GM12878 (cell line): ENCODE data around the gene ZNF691. TPM values are rescaled to one million over a fixed set of nuclear protein-coding genes. Genes with fewer than 3 reads are reported as not detected.
"Not testable (repeated sequence)": the region's sequence is repeated elsewhere in the genome, so short reads cannot be mapped to it uniquely, and the experiment has no call there.

Experiments used
- ATAC-seq: fragments of 200-7000 bp; cut with Tn5 transposase; 3 replicates; pipeline ENCODE4 v1.9.1; 2020; ENCODE audit warnings: mild to moderate bottlenecking, moderate library complexity
- BruUV-seq: library from RNA; stranded (reverse); fragments of 400-500 nt; replicated peaks from 2 replicates; lab custom pipeline; 2021; lab: Mats Ljungman, UMichigan
- CTCF ChIA-PET: fragments of 300-600 bp; sonication (Branson Sonifier 250); formaldehyde crosslinking; extraction: SDS; loops from one replicate; lab custom pipeline; 2021; ENCODE audit warnings: inconsistent platforms; lab: Yijun Ruan, JAX
- POLR2A ChIA-PET: fragments of 350-600 bp; formaldehyde crosslinking; extraction: SDS; loops from one replicate; lab custom pipeline; 2021; ENCODE audit warnings: inconsistent platforms; lab: Charles Lee
- RAD21 ChIA-PET: fragments of 300-600 bp; sonication (Branson Sonifier 250); formaldehyde crosslinking; loops from one replicate; lab custom pipeline; 2023; ENCODE audit warnings: antibody characterized with exemption; ENCODE audit not compliant: unreplicated experiment; lab: Charles Lee
- SMC1A ChIA-PET: fragments of 300-600 bp; sonication (Branson Sonifier 250); formaldehyde crosslinking; loops from one replicate; lab custom pipeline; 2023; ENCODE audit not compliant: unreplicated experiment, uncharacterized antibody; lab: Charles Lee
- DNase-seq: peaks from one replicate; pipeline ENCODE4 v3.0.0-alpha.2; 2011; ENCODE audit warnings: low read depth, low spot score
- FAIRE-seq: peaks from 3 replicates; lab custom pipeline; 2011; peaks lifted over from hg19 to GRCh38; lab: Jason Lieb, UNC
- H2AFZ ChIP-seq: 2 replicates; pipeline ENCODE4 v1.6.0; 2011; ENCODE audit warnings: low read depth, low read length, control low read depth; ENCODE audit not compliant: control insufficient read depth
- H3K27ac ChIP-seq: 2 replicates; pipeline ENCODE4 v1.5.1; 2011; ENCODE audit warnings: control low read depth; ENCODE audit not compliant: control insufficient read depth, insufficient read depth
- H3K27me3 ChIP-seq, 2 experiments: replicated peaks in 1 of 2; 2 replicates each; pipeline versions ENCODE4 v1.6.0 to v1.6.1; 2011; ENCODE audit warnings: low read length in 1 of 2; ENCODE audit not compliant: control insufficient read depth in 2 of 2, insufficient read depth in 2 of 2
- H3K36me3 ChIP-seq, 2 experiments: 2 replicates each; pipeline ENCODE4 v1.5.1; 2011; ENCODE audit warnings: low read length in 1 of 2; ENCODE audit not compliant: control insufficient read depth in 2 of 2, insufficient read depth in 2 of 2
- H3K4me1 ChIP-seq: 2 replicates; pipeline ENCODE4 v1.6.1; 2011; ENCODE audit warnings: mild to moderate bottlenecking, low read length, moderate library complexity, mixed read lengths; ENCODE audit not compliant: control insufficient read depth, insufficient read depth
- H3K4me2 ChIP-seq: 2 replicates; pipeline ENCODE4 v1.6.0; 2011; ENCODE audit warnings: control low read depth; ENCODE audit not compliant: control insufficient read depth, insufficient read depth
- H3K4me3 ChIP-seq: fragments of 200-600 bp; sonication (generic); 2 replicates; pipeline ENCODE4 v1.5.1; 2016
- H3K79me2 ChIP-seq: 2 replicates; pipeline ENCODE4 v1.6.0; 2011; ENCODE audit warnings: low read length; ENCODE audit not compliant: control insufficient read depth, insufficient read depth
- H3K9ac ChIP-seq: 2 replicates; pipeline ENCODE4 v1.8.0; 2011; ENCODE audit warnings: low read length, control low read depth, mixed read lengths; ENCODE audit not compliant: control insufficient read depth, insufficient read depth
- H3K9me3 ChIP-seq: replicated peaks from 3 replicates; pipeline ENCODE4 v1.5.1; 2011; ENCODE audit warnings: mild to moderate bottlenecking, low read length; ENCODE audit not compliant: control insufficient read depth, insufficient read depth
- H4K20me1 ChIP-seq: 2 replicates; pipeline ENCODE4 v1.6.0; 2011; ENCODE audit not compliant: control insufficient read depth, insufficient read depth
- RAD51 ChIP-seq: fragments of 450-650 bp; IDR thresholded peaks from 2 replicates; pipeline ENCODE4 v1.6.1; 2016; ENCODE audit warnings: moderate library complexity, mild to moderate bottlenecking, inconsistent platforms
- WGBS: methylation state at CpG from one replicate; pipeline ENCODE4 v1.1.6; 2016; ENCODE audit warnings: low lambda C conversion rate; ENCODE audit not compliant: insufficient replicate concordance, insufficient coverage; ENCODE audit errors: missing lambda C conversion rate; 5-methylcytosine and 5-hydroxymethylcytosine counted together
- in situ Hi-C: fragments of 300-500 bp; cut with MboI; formaldehyde crosslinking; loops from 9 replicates; pipeline ENCODE4 v1.14.3; 2018; ENCODE audit warnings: mixed read lengths
- intact Hi-C: fragments of 100-400 bp; cut with micrococcal nuclease; formaldehyde crosslinking; loops from one replicate; pipeline ENCODE4 v1.14.2; 2022; ENCODE audit not compliant: unreplicated experiment
- polyA plus RNA-seq, 11 experiments: library from polyadenylated mRNA; depleted of rRNA in 4 of 11; unstranded in 6 of 11; stranded (reverse) in 5 of 11; fragments of >200 nt; fragmentation: Nextera tagmentation in 4 of 11; fragmentation: Illumina TruSeq in 1 of 11; extraction: Ambion mirVana in 4 of 11; extraction: Trizol in 1 of 11; gene quantifications; 1 replicate in 1 of 11; 2 replicates in 10 of 11; pipeline versions ENCODE4 v1.2.1 to v1.2.3, GENCODE V29; 2011 to 2016; ENCODE audit warnings: inconsistent platforms in 2 of 11, missing spikeins in 2 of 11, low read depth in 1 of 11
- total RNA-seq, 4 experiments: library from RNA; depleted of rRNA in 3 of 4; stranded (reverse); fragments of >200 nt in 3 of 4; fragmentation: Illumina TruSeq in 1 of 4; extraction: Trizol in 1 of 4; gene quantifications; 2 replicates each; pipeline versions ENCODE4 v1.2.1 to v1.2.3, GENCODE V29; 2013 to 2021

ZNF691 gene
- total and polyA plus RNA-seq, 10 of the 15 experiments (the other 5 are each of a cell fraction or from before 2014, with no cell fraction given): 8.5 to 16.2 (median 12.2) TPM

- H3K27me3 ChIP-seq, H3K4me3 ChIP-seq, intact Hi-C loops, H3K9ac ChIP-seq, CTCF ChIA-PET, H3K27ac ChIP-seq, POLR2A ChIA-PET, H3K9me3 ChIP-seq, H4K20me1 ChIP-seq, BruUV-seq, H3K4me1 ChIP-seq, in situ Hi-C loops, H3K4me2 ChIP-seq, H3K79me2 ChIP-seq, SMC1A ChIA-PET, H2AFZ ChIP-seq, RAD21 ChIA-PET, DNase-seq, H3K36me3 ChIP-seq, FAIRE-seq, ATAC-seq: not testable (repeated sequence)
- 56% methylated on average over 2 of the region's 2 CpGs for WGBS
- peak; percentile 46; the same call in 1 of the 2 replicates for TF ChIP-seq RAD51
Observed at GRCh38 chr1:42869254-42869653, 22.8 kb downstream of the ZNF691 start.

- in situ Hi-C loops, H3K27me3 ChIP-seq, CTCF ChIA-PET, POLR2A ChIA-PET, H3K9ac ChIP-seq, H3K27ac ChIP-seq, intact Hi-C loops, RAD21 ChIA-PET, H3K79me2 ChIP-seq, H3K9me3 ChIP-seq, SMC1A ChIA-PET, DNase-seq, H3K4me2 ChIP-seq, H4K20me1 ChIP-seq, H3K36me3 ChIP-seq, H2AFZ ChIP-seq, FAIRE-seq, ATAC-seq, H3K4me1 ChIP-seq, H3K4me3 ChIP-seq, BruUV-seq: not testable (repeated sequence)
- WGBS: 42% methylated on average over 2 of the region's 2 CpGs
Observed at GRCh38 chr1:42869751-42870150, 23.3 kb downstream of the ZNF691 start.

- H3K79me2 ChIP-seq, DNase-seq, H4K20me1 ChIP-seq, H3K27ac ChIP-seq, BruUV-seq, intact Hi-C loops, H3K9ac ChIP-seq, H3K9me3 ChIP-seq, H2AFZ ChIP-seq, H3K4me2 ChIP-seq, POLR2A ChIA-PET, H3K4me1 ChIP-seq, ATAC-seq, FAIRE-seq, in situ Hi-C loops, H3K27me3 ChIP-seq, H3K4me3 ChIP-seq, H3K36me3 ChIP-seq, RAD21 ChIA-PET: not testable (repeated sequence)
- ChIA-PET SMC1A (interaction anchor here (1.2 kb wide), 1 partner anchor 11 kb away, joined by 3 read pairs; no protein-coding TSS in a partner anchor), CTCF (interaction anchor here (1.1 kb wide), 1 partner anchor 41 kb away, joined by 4 read pairs; no protein-coding TSS in a partner anchor)
Observed at GRCh38 chr1:42873108-42873507, 26.7 kb downstream of the ZNF691 start.
